GM12874 (cell line): ENCODE measurements around the gene ZNF239.

Experiments used
- TF ChIP-seq, protein P1 (sequence below): IDR thresholded peaks from 2 replicates; pipeline ENCODE4 v1.5.1; 2011; ENCODE audit warnings: low read depth, mild to moderate bottlenecking, control low read depth, low read length, moderate library complexity; ENCODE audit not compliant: insufficient read depth

ZNF239 gene

DNA sequence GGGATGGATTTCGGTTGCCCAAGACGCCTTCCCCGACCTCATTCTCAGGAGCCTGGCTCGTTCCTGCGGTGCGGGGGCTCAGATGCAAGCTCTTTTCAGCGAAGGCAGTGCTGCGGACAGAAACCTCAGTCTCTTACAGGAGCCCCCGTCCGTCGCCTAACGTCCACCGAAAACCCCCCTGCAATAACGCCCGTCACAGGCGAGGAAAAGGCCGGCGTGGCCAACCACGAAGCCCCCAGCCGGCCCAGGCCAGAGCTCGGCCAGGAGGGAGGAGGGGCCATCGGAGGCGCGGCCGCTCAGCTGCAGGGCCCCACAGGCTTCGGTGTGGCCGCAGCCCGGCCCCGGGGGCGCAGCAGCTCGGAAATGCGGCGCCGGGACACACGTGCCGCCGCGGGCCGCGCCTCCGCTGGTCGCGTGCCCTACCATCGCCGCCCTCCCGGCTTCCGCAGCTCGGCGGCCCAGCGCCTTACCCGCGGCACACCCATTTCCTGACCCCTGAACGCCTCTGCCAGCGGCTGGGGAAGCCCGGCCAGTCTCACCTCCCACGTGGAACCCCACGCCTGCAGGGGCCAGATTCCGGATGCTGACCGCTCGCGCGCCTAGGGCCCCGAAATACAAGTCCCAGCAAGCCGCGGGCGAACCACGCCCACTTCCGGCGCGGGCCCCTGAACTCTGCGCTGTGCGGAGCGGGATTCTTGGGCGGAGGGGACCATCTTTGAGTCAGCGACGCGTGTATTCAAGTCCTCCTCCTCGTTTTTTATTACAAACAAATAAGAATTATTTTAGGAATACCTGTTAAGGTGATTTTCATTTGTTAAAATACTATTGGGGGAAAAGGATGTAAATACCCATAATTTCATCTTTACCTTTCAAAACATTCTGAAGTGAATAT is at the start of gene ZNF239:
TSS of gene ZNF239 (minus strand) at position 616 of the 892 bp plus-strand sequence. CDS start 16,537 bp downstream, outside the sequence.
- TF ChIP-seq, protein P1, sequence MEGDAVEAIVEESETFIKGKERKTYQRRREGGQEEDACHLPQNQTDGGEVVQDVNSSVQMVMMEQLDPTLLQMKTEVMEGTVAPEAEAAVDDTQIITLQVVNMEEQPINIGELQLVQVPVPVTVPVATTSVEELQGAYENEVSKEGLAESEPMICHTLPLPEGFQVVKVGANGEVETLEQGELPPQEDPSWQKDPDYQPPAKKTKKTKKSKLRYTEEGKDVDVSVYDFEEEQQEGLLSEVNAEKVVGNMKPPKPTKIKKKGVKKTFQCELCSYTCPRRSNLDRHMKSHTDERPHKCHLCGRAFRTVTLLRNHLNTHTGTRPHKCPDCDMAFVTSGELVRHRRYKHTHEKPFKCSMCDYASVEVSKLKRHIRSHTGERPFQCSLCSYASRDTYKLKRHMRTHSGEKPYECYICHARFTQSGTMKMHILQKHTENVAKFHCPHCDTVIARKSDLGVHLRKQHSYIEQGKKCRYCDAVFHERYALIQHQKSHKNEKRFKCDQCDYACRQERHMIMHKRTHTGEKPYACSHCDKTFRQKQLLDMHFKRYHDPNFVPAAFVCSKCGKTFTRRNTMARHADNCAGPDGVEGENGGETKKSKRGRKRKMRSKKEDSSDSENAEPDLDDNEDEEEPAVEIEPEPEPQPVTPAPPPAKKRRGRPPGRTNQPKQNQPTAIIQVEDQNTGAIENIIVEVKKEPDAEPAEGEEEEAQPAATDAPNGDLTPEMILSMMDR: no peak

DNA sequence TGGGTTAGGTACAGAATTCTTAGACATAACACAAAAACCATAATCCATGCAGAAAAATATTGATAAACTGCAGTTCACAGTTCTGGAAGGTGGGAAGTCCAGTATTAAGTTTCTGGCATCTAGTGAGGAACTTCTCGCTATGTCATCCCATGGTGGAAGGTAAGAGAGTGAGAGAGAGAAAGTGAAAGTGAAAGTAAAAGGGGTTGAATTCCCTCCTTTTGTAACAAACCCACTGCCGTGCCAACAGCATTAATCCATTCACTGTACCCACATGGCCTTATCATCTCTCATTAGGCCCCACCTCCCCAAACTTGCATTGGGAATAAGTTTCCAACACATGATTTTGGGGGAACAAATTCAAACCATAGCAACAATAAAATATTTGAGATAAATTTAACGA is 48.9 kb upstream of the ZNF239 start:
- TF ChIP-seq, protein P1: no peak

DNA sequence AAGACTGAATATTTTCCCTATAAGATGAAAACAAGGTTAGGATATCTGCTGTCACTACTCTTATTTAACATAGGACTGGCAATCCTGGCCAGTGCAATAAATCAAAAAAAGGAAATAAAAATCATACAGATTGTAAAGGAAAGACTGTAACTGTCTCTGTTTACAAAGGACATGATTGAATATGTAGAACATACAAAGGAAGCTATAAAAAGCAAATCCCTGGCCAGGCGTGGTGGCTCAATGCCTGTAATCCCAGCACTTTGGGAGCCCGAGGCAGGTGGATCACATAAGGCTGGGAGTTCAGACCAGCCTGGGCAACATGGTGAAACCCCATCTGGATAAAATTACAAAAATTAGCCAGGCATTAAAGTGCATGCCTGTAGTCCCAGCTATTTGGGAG is 47.6 kb upstream of the ZNF239 start:
- TF ChIP-seq, protein P1: no peak

- TF ChIP-seq, protein P1: no peak
Observed at GRCh38 chr10:43619368-43619767, 45.0 kb upstream of the ZNF239 start.

DNA sequence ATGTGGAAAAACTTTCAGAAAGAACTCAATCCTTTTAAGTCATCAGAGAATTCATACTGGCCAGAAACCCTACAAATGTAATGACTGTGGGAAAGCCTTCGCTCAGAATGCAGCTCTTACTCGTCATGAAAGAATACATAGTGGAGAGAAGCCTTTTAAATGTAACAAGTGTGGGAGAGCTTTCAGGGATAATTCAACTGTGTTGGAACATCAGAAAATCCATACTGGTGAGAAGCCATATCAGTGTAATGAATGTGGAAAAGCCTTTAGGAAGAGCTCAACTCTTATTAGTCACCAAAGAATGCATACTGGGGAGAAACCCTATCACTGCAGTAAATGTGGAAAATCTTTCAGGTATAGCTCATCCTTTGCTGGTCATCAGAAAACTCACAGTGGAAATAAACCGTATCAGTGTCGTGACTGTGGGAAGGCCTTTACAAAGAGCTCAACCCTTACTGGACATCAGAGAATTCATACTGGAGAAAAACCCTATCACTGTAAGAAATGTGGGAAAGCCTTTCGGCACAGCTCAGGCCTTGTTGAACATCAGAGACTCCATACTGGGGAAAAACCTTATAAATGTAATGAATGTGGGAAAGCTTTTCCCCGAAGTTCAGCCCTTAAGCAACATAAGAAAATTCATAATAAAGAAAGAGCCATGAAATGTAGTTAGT is 42.4 kb upstream of the ZNF239 start:
- TF ChIP-seq, protein P1: no peak

- TF ChIP-seq, protein P1: no peak
Observed at GRCh38 chr10:43610636-43611035, 36.2 kb upstream of the ZNF239 start.

- TF ChIP-seq, protein P1: no peak
Observed at GRCh38 chr10:43607199-43607573, 32.8 kb upstream of the ZNF239 start.
